GM10847 (cell line): ENCODE measurements around the gene PRDM9.

Experiments used
- POLR2A ChIP-seq: IDR thresholded peaks from 2 replicates; pipeline ENCODE4 v1.6.1; 2011; ENCODE audit not compliant: insufficient read length; ENCODE audit errors: extremely low read depth

PRDM9 gene

DNA sequence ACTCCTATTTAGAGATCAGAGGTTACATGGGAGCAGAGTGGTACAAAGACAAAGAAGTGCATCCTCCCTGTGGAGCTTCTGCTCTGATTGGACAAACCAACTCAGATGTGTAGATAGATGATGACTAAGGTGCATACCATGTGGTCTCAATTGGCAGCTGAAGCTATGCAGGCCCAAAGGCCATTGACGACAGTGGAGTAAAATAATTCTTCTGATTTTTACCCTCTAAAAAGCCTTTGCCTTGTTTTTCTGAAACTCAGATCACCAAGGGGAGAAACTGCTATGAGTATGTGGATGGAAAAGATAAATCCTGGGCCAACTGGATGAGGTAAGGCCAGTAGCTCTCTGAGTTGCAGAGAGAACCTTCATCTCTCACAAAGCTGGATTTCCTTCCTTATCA lies 15.6 kb downstream of the PRDM9 start:
- no peak for TF ChIP-seq POLR2A

- no peak for TF ChIP-seq POLR2A
Measured at GRCh38 chr5:23523998-23524397, 16.6 kb downstream of the PRDM9 start.

DNA sequence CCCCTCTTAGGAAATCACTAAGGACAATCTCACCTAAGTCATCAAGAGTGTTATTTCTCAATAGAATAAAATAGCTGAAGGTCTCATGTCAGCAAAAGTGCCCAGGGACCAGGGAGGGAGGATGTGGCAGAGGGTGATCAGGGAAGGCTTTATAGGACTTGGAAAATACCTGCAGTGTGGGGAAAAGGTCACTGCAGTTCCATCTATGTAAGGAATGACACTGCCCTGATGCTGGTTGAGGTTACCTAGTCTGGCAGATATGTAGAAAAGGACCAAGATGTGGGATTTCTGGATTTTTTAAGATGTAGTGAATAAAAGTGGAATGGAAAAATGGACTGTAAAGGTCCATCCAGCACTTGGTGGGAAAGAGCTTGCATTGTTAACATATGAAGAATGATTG lies 18.3 kb downstream of the PRDM9 start:
- TF ChIP-seq POLR2A = no peak

GRCh38 chr5:23528677-23529076 lies 21.3 kb downstream of the PRDM9 start:
- no peak for TF ChIP-seq POLR2A

DNA sequence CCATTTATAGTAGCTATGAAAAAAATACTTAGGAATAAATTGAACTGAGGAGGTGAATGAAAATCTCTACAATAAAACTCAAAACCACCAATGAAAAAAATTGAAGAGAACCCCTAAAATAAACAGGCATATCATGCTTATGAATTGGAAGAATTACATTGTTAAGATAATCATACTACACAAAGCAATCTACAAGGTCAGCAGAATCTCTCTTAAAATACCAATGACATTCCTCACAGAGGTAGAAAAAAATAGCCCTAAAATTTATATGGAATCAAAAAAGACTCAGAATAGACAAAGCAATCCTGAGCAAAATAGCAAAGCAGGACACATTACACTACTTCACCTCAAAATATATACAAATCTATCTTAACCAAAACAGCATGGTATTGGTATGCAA lies 23.2 kb downstream of the PRDM9 start:
- TF ChIP-seq POLR2A = no peak

DNA sequence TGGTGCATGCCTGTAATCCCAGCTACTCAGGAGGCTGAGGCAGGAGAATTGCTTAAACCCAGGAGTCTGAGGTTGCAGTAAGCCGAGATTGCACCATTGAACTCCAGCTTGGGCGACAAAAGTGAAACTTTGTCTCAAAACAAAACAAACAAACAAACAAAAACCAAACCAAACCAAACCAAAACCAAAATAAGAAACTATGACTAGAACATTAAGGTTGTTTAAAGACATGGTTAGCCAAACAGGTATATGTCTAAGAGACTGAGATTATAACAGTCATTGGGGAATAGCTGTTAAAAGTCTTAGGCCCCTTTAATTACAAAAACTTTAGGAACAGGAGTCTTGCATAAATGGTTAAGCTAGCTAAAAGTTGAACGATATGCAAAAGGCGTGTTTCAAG lies 63.6 kb downstream of the PRDM9 start:
- no peak for TF ChIP-seq POLR2A
